Inflammatory macrophage (primary cell): Measurements from ENCODE around the gene ADGRD1.

Experiments
- DNase-seq, 2 donors: peaks; one replicate each; pipeline ENCODE4 v3.0.0-alpha.2; 2020 to 2022

ADGRD1 gene

GRCh38 chr12:130966443-130967030 is 12.8 kb downstream of the ADGRD1 start:
- DNase-seq, result peak; percentile 75 to 85

- DNase-seq, result no peak
Measured at GRCh38 chr12:130967636-130968035, 13.9 kb downstream of the ADGRD1 start.

- DNase-seq, result no peak
Measured at GRCh38 chr12:130968611-130969010, 14.9 kb downstream of the ADGRD1 start.

- DNase-seq, result no peak
Measured at GRCh38 chr12:130969223-130969622, 15.5 kb downstream of the ADGRD1 start.

- no peak for DNase-seq
Measured at GRCh38 chr12:130970165-130970907, 16.6 kb downstream of the ADGRD1 start.

GRCh38 chr12:130970908-130971233 is 17.2 kb downstream of the ADGRD1 start:
- no peak for DNase-seq

- no peak for DNase-seq
Measured at GRCh38 chr12:130971925-130972585, 18.3 kb downstream of the ADGRD1 start.

- no peak for DNase-seq
Measured at GRCh38 chr12:130972586-130972950, 18.9 kb downstream of the ADGRD1 start.

GRCh38 chr12:130973109-130973508 is 19.4 kb downstream of the ADGRD1 start:
- peak; percentile 31 to 37 for DNase-seq

- no peak for DNase-seq
Measured at GRCh38 chr12:130973906-130974305, 20.2 kb downstream of the ADGRD1 start.

- DNase-seq, result no peak
Measured at GRCh38 chr12:130975116-130975515, 21.4 kb downstream of the ADGRD1 start.

- no peak for DNase-seq
Measured at GRCh38 chr12:130976171-130976720, 22.5 kb downstream of the ADGRD1 start.

- DNase-seq, result no peak
Measured at GRCh38 chr12:130977046-130977742, 23.5 kb downstream of the ADGRD1 start.

- no peak for DNase-seq
Measured at GRCh38 chr12:130977743-130978095, 24.0 kb downstream of the ADGRD1 start.

- DNase-seq, result peak in 1 of 2 donors; percentile 31
Measured at GRCh38 chr12:130978785-130979184, 25.1 kb downstream of the ADGRD1 start.

GRCh38 chr12:130981074-130981742 is 27.5 kb downstream of the ADGRD1 start:
- DNase-seq, result peak; percentile 41 to 48

- DNase-seq, result no peak
Measured at GRCh38 chr12:130981911-130982310, 28.2 kb downstream of the ADGRD1 start.

GRCh38 chr12:130982565-130983225 is 29.0 kb downstream of the ADGRD1 start:
- DNase-seq, result no peak

- peak; percentile 18 to 30 for DNase-seq
Measured at GRCh38 chr12:130983328-130984017, 29.8 kb downstream of the ADGRD1 start.

- no peak for DNase-seq
Measured at GRCh38 chr12:130984183-130985058, 30.7 kb downstream of the ADGRD1 start.
